Measurements from ENCODE around the gene LOXL3. TPM values are rescaled to one million over a fixed set of nuclear protein-coding genes. Genes with fewer than 3 reads are reported as not detected.

Gene LOXL3
- total RNA-seq (2021; ENCODE audit: unreplicated experiment), result 4.1 TPM
- 2.3 TPM in 2 replicates for polyA plus RNA-seq (2012)
- Bru-seq, nascent RNA, result percentile 44 among the genes with signal in this experiment
- BruChase-seq, experiment 1, labeled RNA remaining after a 6-hour chase, result percentile 43 among the genes with signal in this experiment
- percentile 43 among the genes with signal in this experiment for BruChase-seq, experiment 2, labeled RNA remaining after a 2-hour chase
- long read RNA-seq, partial matches to known transcripts, result 1 of 5 reads
- long read RNA-seq, other reads (novel, unspliced or antisense), result 1 of 5 reads

GRCh38 chr2:74553892-74554819 is at the start of gene LOXL3, which contains the start of gene DOK1:
Gene LOXL3, minus strand, starts transcription at chr2:74553942. Its CDS starts 1,308 bp downstream, at chr2:74552634.
Gene DOK1, plus strand, starts transcription at chr2:74554720. Its CDS starts 35 bp downstream, at chr2:74554755.
- no peak within 1 kb of the TSS for H2AFZ ChIP-seq (ENCODE audit: low read depth, low read length, poor library complexity, severe bottlenecking)
- H3K4me1 ChIP-seq (ENCODE audit: control insufficient read depth in 1 of 2, insufficient read depth in 2 of 2, low read length in 2 of 2), result peaks cover 15 to 42% of the 10 kb centered on the region in 2 experiments; a peak in 3 of 4 replicates
- intact Hi-C loops (cut with micrococcal nuclease), result no loop called here
- H3K27ac ChIP-seq (ENCODE audit: low read depth, low read length), result peak within 1 kb of the TSS; percentile 90
- peaks cover 5 to 7% of the 10 kb centered on the region in 2 experiments; a peak in 3 of 4 replicates for H3K36me3 ChIP-seq (ENCODE audit: control insufficient read depth in 1 of 2, insufficient read depth in 2 of 2, low read length in 2 of 2)
- TF ChIP-seq CBX3 (IDR thresholded peaks at IDR 0.05; ENCODE audit: low read depth) (no peak), POLR2AphosphoS5 (IDR thresholded peaks at IDR 0.05; ENCODE audit: low read depth, low read length) (peak; percentile 57; the same call in 1 of the 2 replicates)
- BruUV-seq (replicated peaks), result no TSS peak
- H3K27me3 ChIP-seq (ENCODE audit: insufficient read depth, low read length), result no peaks in the 10 kb centered on the region
- peaks cover 23% of the 10 kb centered on the region; the same call in 1 of the 2 replicates for H3K79me2 ChIP-seq (ENCODE audit: insufficient read depth, low read length)
- H3K9me3 ChIP-seq (ENCODE audit: control insufficient read depth in 1 of 2, insufficient read depth in 1 of 2, low read depth in 1 of 2, low read length in 2 of 2), result no peaks in the 10 kb centered on the region
- CTCF ChIA-PET, result interaction anchor here (0.7 kb wide), 1 partner anchor 46 kb away, joined by 5 read pairs; no protein-coding TSS in a partner anchor
- H3K9ac ChIP-seq (ENCODE audit: low read length), result peak within 1 kb of the TSS; percentile 98
- no peak for DNase-seq (ENCODE audit: low read depth, low spot score)
- peak; percentile 76 for ATAC-seq
- no peaks in the 10 kb centered on the region for H3K9me2 ChIP-seq (ENCODE audit: insufficient read depth)
- H4K20me1 ChIP-seq (ENCODE audit: insufficient read depth), result no peaks in the 10 kb centered on the region
- H3K4me2 ChIP-seq (ENCODE audit: low read length), result peak within 1 kb of the TSS; percentile 95
- peak within 1 kb of the TSS; percentile 93 to 97 for H3K4me3 ChIP-seq (replicated peaks in 1 of 2; ENCODE audit: low read depth in 1 of 2, low read length in 2 of 2)
- RAD21 ChIA-PET (ENCODE audit: low non-redundant PET in 1 of 2, low total read pairs in 2 of 2, uncharacterized antibody in 2 of 2, unreplicated experiment in 2 of 2), result no interaction called here
- POLR2A ChIA-PET, result no interaction called here

- ChIA-PET POLR2A (interaction anchor here (1.0 kb wide), 1 partner anchor 10 kb away, joined by 3 read pairs; no protein-coding TSS in a partner anchor), CTCF (no interaction called here)
Measured at GRCh38 chr2:74602586-74603281, 49.0 kb upstream of the LOXL3 start.

More at GRCh38 chr2:74602586-74603281, 49.0 kb upstream of the LOXL3 start:
- H3K27me3 ChIP-seq (ENCODE audit: insufficient read depth, low read length), result no peaks in the 10 kb centered on the region
- H3K9me3 ChIP-seq (ENCODE audit: control insufficient read depth in 1 of 2, insufficient read depth in 1 of 2, low read depth in 1 of 2, low read length in 2 of 2), result no peaks in the 10 kb centered on the region
- no peaks in the 10 kb centered on the region for H3K79me2 ChIP-seq (ENCODE audit: insufficient read depth, low read length)
- no TSS peak for BruUV-seq (replicated peaks)
- no peaks in the 10 kb centered on the region for H3K36me3 ChIP-seq (ENCODE audit: control insufficient read depth in 1 of 2, insufficient read depth in 2 of 2, low read length in 2 of 2)
- TF ChIP-seq CEBPB (IDR thresholded peaks at IDR 0.05; ENCODE audit: low read depth), result no peak
- TF ChIP-seq TCF7L2 (IDR thresholded peaks at IDR 0.05; ENCODE audit: borderline replicate concordance, extremely low read depth, insufficient read depth, insufficient read length), result no peak
- no peak for TF ChIP-seq EGR1 (IDR thresholded peaks at IDR 0.05; ENCODE audit: low read depth)
- no peak for TF ChIP-seq ZFX (IDR thresholded peaks at IDR 0.05)
- TF ChIP-seq JUND (IDR thresholded peaks at IDR 0.05), result peak; percentile 26; the same call in 1 of the 2 replicates
- TF ChIP-seq CBX3 (IDR thresholded peaks at IDR 0.05; ENCODE audit: low read depth), result no peak
- TF ChIP-seq POLR2A (IDR thresholded peaks at IDR 0.05; ENCODE audit: borderline replicate concordance, extremely low read depth, insufficient read depth, insufficient read length), result no peak
- TF ChIP-seq ELF1 (IDR thresholded peaks at IDR 0.05; ENCODE audit: borderline replicate concordance, low read depth), result no peak
- TF ChIP-seq ZNF274 (IDR thresholded peaks at IDR 0.05; ENCODE audit: low read depth, low read length), result no peak
- peak; percentile 22; the same call in 1 of the 2 replicates for TF ChIP-seq FOSL1 (IDR thresholded peaks at IDR 0.05; ENCODE audit: low read depth)
- TF ChIP-seq ATF3 (IDR thresholded peaks at IDR 0.05), result no peak
- no peaks in the 10 kb centered on the region for H3K9me2 ChIP-seq (ENCODE audit: insufficient read depth)
- no peak overlapping the region; the same call in 1 of the 2 replicates for H3K4me2 ChIP-seq (ENCODE audit: low read length)
- ATAC-seq, result peak; percentile 46; the same call in 1 of the 2 replicates
- no peak for DNase-seq (ENCODE audit: low read depth, low spot score)
- intact Hi-C loops (cut with micrococcal nuclease), result no loop called here
- RAD21 ChIA-PET (ENCODE audit: low non-redundant PET in 1 of 2, low total read pairs in 2 of 2, uncharacterized antibody in 2 of 2, unreplicated experiment in 2 of 2), result no interaction called here
- H3K27ac ChIP-seq (ENCODE audit: low read depth, low read length), result no peak overlapping the region
- no peak overlapping the region for H3K9ac ChIP-seq (ENCODE audit: low read length)
- no peaks in the 10 kb centered on the region for H4K20me1 ChIP-seq (ENCODE audit: insufficient read depth)
- peaks cover 4 to 6% of the 10 kb centered on the region in 2 experiments; a peak in 2 of 4 replicates for H3K4me1 ChIP-seq (ENCODE audit: control insufficient read depth in 1 of 2, insufficient read depth in 2 of 2, low read length in 2 of 2)
- H3K4me3 ChIP-seq (replicated peaks in 1 of 2; ENCODE audit: low read depth in 1 of 2, low read length in 2 of 2), result no peak overlapping the region
- H2AFZ ChIP-seq (ENCODE audit: low read depth, low read length, poor library complexity, severe bottlenecking), result no peak overlapping the region
